ENCODE results near the gene FBXW11. TPM values are rescaled to one million over a fixed set of nuclear protein-coding genes. Genes with fewer than 3 reads are reported as not detected.
"Not testable (repeated sequence)": the region's sequence is repeated elsewhere in the genome, so short reads cannot be mapped to it uniquely, and the experiment has no call there.

The FBXW11 gene
- total and polyA plus RNA-seq, 12 donors = 5.3 to 108 (median 76.6) TPM

DNA sequence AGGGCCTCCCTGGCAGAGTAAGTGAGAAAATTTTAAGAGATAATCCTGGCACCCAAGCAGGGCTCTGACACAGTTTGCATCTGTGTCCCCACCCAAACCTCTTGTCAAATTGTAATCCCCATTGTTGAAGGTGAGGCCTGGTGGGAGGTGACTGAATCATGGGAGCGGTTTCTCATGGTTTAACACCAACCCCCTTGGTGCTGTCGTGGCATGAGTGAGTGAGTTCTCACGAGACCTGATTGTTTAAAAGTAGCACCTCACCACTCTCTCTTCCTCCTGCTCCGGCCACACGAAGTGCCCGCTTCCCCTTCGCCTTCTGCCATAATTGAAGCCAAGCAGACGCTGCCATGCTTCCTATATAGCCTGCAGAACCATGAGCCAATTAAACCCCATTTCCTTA, 80.1 kb downstream of the FBXW11 start:
- TF ChIP-seq, protein P1, sequence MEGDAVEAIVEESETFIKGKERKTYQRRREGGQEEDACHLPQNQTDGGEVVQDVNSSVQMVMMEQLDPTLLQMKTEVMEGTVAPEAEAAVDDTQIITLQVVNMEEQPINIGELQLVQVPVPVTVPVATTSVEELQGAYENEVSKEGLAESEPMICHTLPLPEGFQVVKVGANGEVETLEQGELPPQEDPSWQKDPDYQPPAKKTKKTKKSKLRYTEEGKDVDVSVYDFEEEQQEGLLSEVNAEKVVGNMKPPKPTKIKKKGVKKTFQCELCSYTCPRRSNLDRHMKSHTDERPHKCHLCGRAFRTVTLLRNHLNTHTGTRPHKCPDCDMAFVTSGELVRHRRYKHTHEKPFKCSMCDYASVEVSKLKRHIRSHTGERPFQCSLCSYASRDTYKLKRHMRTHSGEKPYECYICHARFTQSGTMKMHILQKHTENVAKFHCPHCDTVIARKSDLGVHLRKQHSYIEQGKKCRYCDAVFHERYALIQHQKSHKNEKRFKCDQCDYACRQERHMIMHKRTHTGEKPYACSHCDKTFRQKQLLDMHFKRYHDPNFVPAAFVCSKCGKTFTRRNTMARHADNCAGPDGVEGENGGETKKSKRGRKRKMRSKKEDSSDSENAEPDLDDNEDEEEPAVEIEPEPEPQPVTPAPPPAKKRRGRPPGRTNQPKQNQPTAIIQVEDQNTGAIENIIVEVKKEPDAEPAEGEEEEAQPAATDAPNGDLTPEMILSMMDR (IDR thresholded peaks at IDR 0.05) = no peak
- H3K27me3 ChIP-seq = no peaks in the 10 kb centered on the region
- H3K9me3 ChIP-seq = peaks cover 0 to 21% (median 0%) of the 10 kb centered on the region in 11 donors
- ATAC-seq (no peak), DNase-seq (no peak)
- no peak overlapping the region for H3K4me3 ChIP-seq
- intact Hi-C loops (cut with DNase I) = loop anchor here in 1 of 10 donors (10.0 kb wide), 1 partner anchor 78 kb away; the partner anchor contains the start of gene FBXW11
- H3K4me1 ChIP-seq = peaks cover 0 to 24% (median 11%) of the 10 kb centered on the region in 9 donors
- no peak overlapping the region for H3K27ac ChIP-seq
- H3K36me3 ChIP-seq = no peaks in the 10 kb centered on the region
- 90% methylated on average over 8 of the region's 8 CpGs for whole genome bisulfite sequencing, 2 donors

DNA sequence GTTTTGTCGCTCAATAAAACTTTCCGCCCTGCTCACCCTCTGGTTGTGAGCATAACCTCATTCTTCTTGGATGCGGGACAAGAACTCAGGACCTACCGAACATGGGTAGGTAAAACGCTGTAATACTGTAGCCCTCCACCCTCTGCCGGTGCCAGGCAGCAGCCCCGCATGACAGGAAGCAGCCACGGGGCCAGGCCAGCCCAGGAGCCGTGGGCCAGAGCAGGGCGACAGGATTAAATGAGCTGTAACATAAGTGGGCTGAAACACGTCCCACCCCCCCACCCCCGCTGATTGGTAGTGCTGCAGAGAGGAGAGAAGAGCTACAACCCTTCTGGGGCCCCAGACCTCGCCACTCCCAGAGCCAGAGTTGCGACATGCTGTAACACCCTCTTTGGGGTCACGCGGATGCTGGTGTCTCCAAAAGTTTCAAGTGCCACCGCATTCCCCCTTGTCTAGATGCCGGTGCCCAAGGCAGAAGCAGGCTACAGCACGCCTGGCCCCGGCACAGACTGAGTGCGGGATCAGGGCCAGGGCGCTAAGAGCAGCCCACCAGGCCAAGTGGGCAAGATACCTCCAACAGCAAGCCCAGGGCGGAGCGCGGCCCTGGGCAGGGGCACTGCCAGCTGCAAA, 81.8 kb downstream of the FBXW11 start:
- peaks cover 0 to 11% (median 0%) of the 10 kb centered on the region in 11 donors for H3K9me3 ChIP-seq
- WGBS, 2 donors = 98 to 99% methylated on average over 25 of the region's 25 CpGs
- DNase-seq = no peak
- H3K4me1 ChIP-seq = peaks cover 0 to 29% (median 11%) of the 10 kb centered on the region in 9 donors
- no peak overlapping the region for H3K27ac ChIP-seq
- ATAC-seq = peak in 3 of 8 donors; percentile 9 to 57 (median 37)
- H3K36me3 ChIP-seq = no peaks in the 10 kb centered on the region
- H3K27me3 ChIP-seq = no peaks in the 10 kb centered on the region
- TF ChIP-seq, protein P1 (IDR thresholded peaks at IDR 0.05) = no peak
- intact Hi-C loops (cut with DNase I) = loop anchor here in 1 of 10 donors (10.0 kb wide), 1 partner anchor 80 kb away; the partner anchor contains the start of gene FBXW11
- H3K4me3 ChIP-seq = no peak overlapping the region

DNA sequence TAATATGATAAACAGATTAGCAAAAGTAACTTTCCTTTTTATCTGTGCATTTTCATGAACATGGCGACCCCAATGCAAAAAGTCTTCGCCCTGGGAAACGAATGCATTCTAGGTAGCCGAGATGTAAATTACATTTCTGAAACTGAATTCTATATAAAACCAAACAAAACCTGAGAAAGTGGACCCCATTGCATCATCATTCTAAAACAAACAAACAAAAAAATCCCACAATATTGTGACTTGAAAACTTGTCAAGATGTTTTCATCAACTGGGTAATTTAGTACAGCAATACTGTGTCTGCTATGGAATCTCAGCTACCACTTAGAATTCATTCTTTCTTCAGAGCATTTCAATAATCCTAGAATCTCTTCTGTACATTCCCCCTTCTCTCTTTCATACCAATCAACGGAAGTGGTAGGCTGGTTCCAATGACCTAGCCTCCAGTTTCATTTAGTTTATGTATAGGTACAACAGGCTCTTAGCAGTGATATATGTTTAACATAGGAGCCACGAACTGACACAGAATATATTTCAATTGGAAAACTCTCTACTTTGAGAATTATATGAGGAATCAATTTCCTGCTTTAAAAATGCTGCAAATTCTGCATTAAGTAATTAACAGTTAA, 85.6 kb downstream of the FBXW11 start:
- H3K36me3 ChIP-seq = no peaks in the 10 kb centered on the region
- ATAC-seq = no peak
- H3K27ac ChIP-seq = no peak overlapping the region
- peaks cover 0 to 11% (median 0%) of the 10 kb centered on the region in 11 donors for H3K9me3 ChIP-seq
- no peak overlapping the region for H3K4me3 ChIP-seq
- TF ChIP-seq, protein P1 (IDR thresholded peaks at IDR 0.05) = no peak
- no peak for DNase-seq
- 91% methylated on average over 6 of the region's 6 CpGs for WGBS, 2 donors
- peaks cover 0 to 42% (median 20%) of the 10 kb centered on the region in 9 donors for H3K4me1 ChIP-seq
- intact Hi-C loops (cut with DNase I) = loop anchor here in 1 of 10 donors (10.0 kb wide), 1 partner anchor 84 kb away; the partner anchor contains the start of gene FBXW11
- H3K27me3 ChIP-seq = no peaks in the 10 kb centered on the region

DNA sequence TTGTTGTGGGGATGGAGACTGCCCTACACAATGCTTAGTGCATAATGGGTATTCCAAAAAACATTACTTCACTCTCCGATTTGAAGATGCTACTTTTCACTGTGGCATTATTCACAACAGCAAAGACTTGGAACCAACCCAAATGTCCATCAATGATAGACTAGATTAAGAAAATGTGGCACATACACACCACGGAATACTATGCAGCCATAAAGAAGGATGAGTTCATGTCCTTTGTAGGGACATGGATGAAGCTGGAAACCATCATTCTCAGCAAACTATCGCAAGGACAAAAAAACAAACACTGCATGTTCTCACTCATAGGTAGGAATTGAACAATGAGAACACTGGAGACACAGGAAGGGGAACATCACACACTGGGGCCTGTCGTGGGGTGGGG, 90.7 kb downstream of the FBXW11 start:
- ATAC-seq, H3K27me3 ChIP-seq, DNase-seq, H3K36me3 ChIP-seq, H3K4me3 ChIP-seq, H3K9me3 ChIP-seq, H3K27ac ChIP-seq: not testable (repeated sequence)
- intact Hi-C loops (cut with DNase I) = loop anchor here in 4 of 10 donors (10.0 kb wide), 3 partner anchors 89 to 379 kb away; partner anchors contain the start of genes FBXW11 (in 3 of the 4) and STK10 (in 1 of the 4)
- WGBS, 2 donors = 95% methylated on average over 4 of the region's 4 CpGs
- peaks cover 3 to 53% (median 47%) of the 10 kb centered on the region in 9 donors for H3K4me1 ChIP-seq

All from heart right ventricle (tissue), 16 donors.